Activated CD4-positive, alpha-beta T cell treated with anti-CD3 and anti-CD28 coated beads, Interleukin-2, amount 10 ng/mL, durations not matched to agents 7 days and 5 days (primary cell): ENCODE results near the gene MOCS3. TPM values are rescaled to one million over a fixed set of nuclear protein-coding genes. Genes with fewer than 3 reads are reported as not detected.
"Not testable (repeated sequence)": the region's sequence is repeated elsewhere in the genome, so short reads cannot be mapped to it uniquely, and the experiment has no call there.

Experiments
- CTCF ChIA-PET: fragments of 350-600 bp; sonication (Branson Sonifier 250); formaldehyde crosslinking; loops from one replicate; lab custom pipeline; 2021; ENCODE audit warnings: antibody characterized with exemption; lab: Charles Lee
- POLR2A ChIA-PET: fragments of 350-600 bp; sonication (Branson Sonifier 250); formaldehyde crosslinking; loops from one replicate; lab custom pipeline; 2021; ENCODE audit warnings: antibody characterized with exemption; lab: Charles Lee
- DNase-seq: peaks from one replicate; pipeline ENCODE4 v3.0.0-alpha.2; 2020
- H3K27ac Mint-ChIP-seq: one replicate; pipeline ENCODE4 v1.8.0; 2021; ENCODE audit warnings: mild to moderate bottlenecking, moderate library complexity, mixed read lengths
- H3K27me3 Mint-ChIP-seq: one replicate; pipeline ENCODE4 v1.8.0; 2021; ENCODE audit warnings: mixed read lengths
- H3K36me3 Mint-ChIP-seq: one replicate; pipeline ENCODE4 v1.8.0; 2021; ENCODE audit warnings: low read depth, mixed read lengths
- H3K4me1 Mint-ChIP-seq: one replicate; pipeline ENCODE4 v1.8.0; 2021; ENCODE audit warnings: mixed read lengths
- H3K4me3 Mint-ChIP-seq: one replicate; pipeline ENCODE4 v1.8.0; 2021; ENCODE audit warnings: mild to moderate bottlenecking, moderate library complexity, mixed read lengths
- H3K9me3 Mint-ChIP-seq: one replicate; pipeline ENCODE4 v1.8.0; 2021; ENCODE audit warnings: mixed read lengths
- total RNA-seq, 2 experiments: library from RNA; stranded (reverse); gene quantifications; one replicate each; pipeline ENCODE4 v1.2.3, GENCODE V29; 2021

MOCS3 gene
- total RNA-seq, 2 experiments from 2014 or later = 4.2 to 5.1 TPM

GRCh38 chr20:50975701-50976330 lies 17.2 kb downstream of the MOCS3 start:
- peaks cover 2% of the 10 kb centered on the region for H3K4me1 Mint-ChIP-seq
- no peaks in the 10 kb centered on the region for H3K36me3 Mint-ChIP-seq
- POLR2A ChIA-PET = no interaction called here
- no peak for DNase-seq
- H3K27ac Mint-ChIP-seq = no peak overlapping the region
- CTCF ChIA-PET = interaction anchor here (0.7 kb wide), 1 partner anchor 348 kb away, joined by 3 read pairs; no protein-coding TSS in a partner anchor
- H3K27me3 Mint-ChIP-seq = peaks cover 19% of the 10 kb centered on the region
- no peaks in the 10 kb centered on the region for H3K9me3 Mint-ChIP-seq
- H3K4me3 Mint-ChIP-seq = no peak overlapping the region

- ChIA-PET POLR2A (no interaction called here), CTCF (interaction anchor here (1.1 kb wide), 1 partner anchor 329 kb away, joined by 3 read pairs; no protein-coding TSS in a partner anchor)
- Mint-ChIP-seq H3K9me3 (no peaks in the 10 kb centered on the region), H3K4me1 (peaks cover 4% of the 10 kb centered on the region), H3K4me3 (no peak overlapping the region), H3K27ac (no peak overlapping the region), H3K36me3 (no peaks in the 10 kb centered on the region), H3K27me3 (peaks cover 19% of the 10 kb centered on the region)
- DNase-seq = no peak
These were observed 18.7 kb downstream of the MOCS3 start for GRCh38 chr20:50977066-50978021.

GRCh38 chr20:50978533-50978932 lies 19.9 kb downstream of the MOCS3 start:
- H3K27ac Mint-ChIP-seq, CTCF ChIA-PET, POLR2A ChIA-PET, H3K9me3 Mint-ChIP-seq, H3K4me3 Mint-ChIP-seq, H3K4me1 Mint-ChIP-seq, DNase-seq, H3K36me3 Mint-ChIP-seq: not testable (repeated sequence)
- H3K27me3 Mint-ChIP-seq = peaks cover 27% of the 10 kb centered on the region

DNA sequence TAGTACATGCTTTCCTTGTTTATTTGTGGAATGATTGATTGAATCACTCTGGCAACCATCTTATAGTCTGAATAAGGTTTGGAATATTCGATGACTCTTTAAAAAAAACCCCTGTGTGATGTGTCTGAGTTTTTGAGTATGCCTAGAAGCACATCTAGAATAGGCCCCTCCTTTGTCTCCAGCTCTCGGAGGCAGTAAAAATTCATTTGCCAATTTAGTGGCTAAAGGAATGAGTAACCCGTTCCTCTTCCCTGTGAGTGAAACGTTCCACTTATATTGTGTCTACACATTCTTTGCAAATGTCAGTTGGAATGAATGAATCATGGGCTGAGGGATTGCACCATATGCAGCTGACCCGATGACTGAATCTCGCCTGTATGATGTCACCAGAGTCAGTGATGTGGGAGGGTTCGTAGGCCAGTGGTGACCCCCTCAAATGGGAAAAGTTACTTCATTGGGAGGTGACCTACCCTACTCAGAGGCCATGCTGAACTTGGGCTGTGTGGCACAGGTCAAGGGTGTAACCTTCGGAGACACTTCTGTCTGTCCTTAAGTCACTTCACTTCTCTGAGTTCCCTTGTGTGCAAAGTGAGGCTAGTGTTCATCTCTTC lies 21.6 kb downstream of the MOCS3 start:
- CTCF ChIA-PET = interaction anchor here (0.9 to 2.6 kb wide), 6 partner anchors 10 to 665 kb away, joined by 3 to 10 read pairs (median 3); partner anchors contain the start of genes DPM1 and MOCS3
- no peak for DNase-seq
- no peak overlapping the region for H3K27ac Mint-ChIP-seq
- H3K9me3 Mint-ChIP-seq = no peaks in the 10 kb centered on the region
- no peaks in the 10 kb centered on the region for H3K36me3 Mint-ChIP-seq
- peaks cover 33% of the 10 kb centered on the region for H3K27me3 Mint-ChIP-seq
- peaks cover 4% of the 10 kb centered on the region for H3K4me1 Mint-ChIP-seq
- H3K4me3 Mint-ChIP-seq = no peak overlapping the region
- POLR2A ChIA-PET = interaction anchor here (0.6 kb wide), 1 partner anchor 330 kb away, joined by 3 read pairs; no protein-coding TSS in a partner anchor

GRCh38 chr20:50980851-50981713 lies 22.5 kb downstream of the MOCS3 start:
- Mint-ChIP-seq H3K9me3 (no peaks in the 10 kb centered on the region), H3K4me3 (no peak overlapping the region), H3K36me3 (no peaks in the 10 kb centered on the region), H3K4me1 (peaks cover 4% of the 10 kb centered on the region), H3K27ac (no peak overlapping the region), H3K27me3 (peaks cover 33% of the 10 kb centered on the region)
- POLR2A ChIA-PET = no interaction called here
- CTCF ChIA-PET = interaction anchor here (0.5 to 2.6 kb wide), 18 partner anchors 8 to 665 kb away, joined by 3 to 10 read pairs (median 3); partner anchors contain the start of genes ADNP, BCAS4, DPM1 and MOCS3
- peak; percentile 79 for DNase-seq

DNA sequence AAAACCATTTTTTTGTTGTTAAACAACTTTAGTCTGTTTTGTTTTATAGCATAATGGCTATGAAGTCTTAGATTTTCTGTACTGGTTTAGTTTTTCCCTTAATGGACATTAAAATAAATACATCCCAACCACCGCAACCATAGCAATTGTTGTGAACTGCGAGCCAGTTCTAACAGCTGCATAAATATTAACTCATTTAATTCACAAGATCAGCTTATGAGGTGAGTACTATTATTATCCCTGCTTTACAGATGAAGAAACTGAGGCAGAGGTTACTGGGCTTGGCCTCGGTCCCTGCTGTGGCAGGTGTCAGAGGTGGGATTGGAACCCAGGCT lies 23.1 kb downstream of the MOCS3 start:
- no peak overlapping the region for H3K4me3 Mint-ChIP-seq
- H3K27ac Mint-ChIP-seq = no peak overlapping the region
- POLR2A ChIA-PET = interaction anchor here (0.7 kb wide), 1 partner anchor 403 kb away, joined by 3 read pairs; no protein-coding TSS in a partner anchor
- H3K9me3 Mint-ChIP-seq = no peaks in the 10 kb centered on the region
- CTCF ChIA-PET = interaction anchor here (0.5 to 2.6 kb wide), 17 partner anchors 9 to 343 kb away, joined by 3 to 10 read pairs (median 3); partner anchors contain the start of genes ADNP, BCAS4, DPM1 and MOCS3
- DNase-seq = no peak
- peaks cover 37% of the 10 kb centered on the region for H3K27me3 Mint-ChIP-seq
- no peaks in the 10 kb centered on the region for H3K36me3 Mint-ChIP-seq
- H3K4me1 Mint-ChIP-seq = peaks cover 4% of the 10 kb centered on the region

DNA sequence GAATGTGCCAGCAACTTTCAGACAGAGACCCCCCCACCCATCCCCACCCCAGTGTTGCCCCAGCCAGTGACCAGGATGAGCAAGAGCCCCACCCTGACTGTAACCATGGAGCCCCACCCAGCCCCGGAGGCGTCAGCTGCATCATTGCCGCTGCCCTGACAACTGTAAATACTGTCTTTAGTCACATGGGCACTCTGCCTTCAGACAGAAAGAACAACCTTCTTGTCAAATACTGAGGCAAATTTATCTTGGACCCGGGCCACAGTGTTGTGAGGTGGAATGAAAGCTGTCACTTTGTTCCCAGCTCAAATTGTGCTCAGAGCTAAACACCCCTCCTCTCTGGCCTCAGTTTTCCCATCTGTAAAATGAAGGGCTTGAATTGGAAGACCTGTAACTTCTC lies 23.7 kb downstream of the MOCS3 start:
- peak; percentile 16 for DNase-seq
- H3K9me3 Mint-ChIP-seq = no peaks in the 10 kb centered on the region
- peaks cover 37% of the 10 kb centered on the region for H3K27me3 Mint-ChIP-seq
- H3K4me3 Mint-ChIP-seq = no peak overlapping the region
- H3K27ac Mint-ChIP-seq = no peak overlapping the region
- ChIA-PET POLR2A (interaction anchor here (0.7 kb wide), 1 partner anchor 403 kb away, joined by 3 read pairs; no protein-coding TSS in a partner anchor), CTCF (interaction anchor here (0.7 to 2.6 kb wide), 11 partner anchors 9 to 336 kb away, joined by 3 to 10 read pairs (median 5); partner anchors contain the start of genes DPM1 and MOCS3)
- H3K36me3 Mint-ChIP-seq = no peaks in the 10 kb centered on the region
- H3K4me1 Mint-ChIP-seq = peaks cover 4% of the 10 kb centered on the region

DNA sequence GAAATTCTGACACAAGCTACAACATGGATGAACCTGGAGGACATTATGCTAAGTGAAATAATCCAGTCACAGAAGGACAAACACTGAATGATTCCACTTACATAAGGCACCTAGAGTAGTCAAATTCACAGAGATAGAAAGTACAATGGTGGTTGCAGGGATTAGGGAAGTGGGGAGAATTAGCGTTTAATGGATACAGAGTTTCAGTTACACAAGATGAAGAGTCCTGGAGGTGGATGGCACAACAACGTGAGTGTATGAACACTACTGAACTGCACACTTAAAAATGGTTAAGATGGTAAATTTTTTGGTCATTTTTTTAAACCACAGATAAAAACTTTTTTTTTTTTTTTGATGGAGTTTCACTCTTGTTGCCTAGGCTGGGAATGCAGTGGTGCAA lies 24.7 kb downstream of the MOCS3 start:
- CTCF ChIA-PET = no interaction called here
- DNase-seq = no peak
- no peaks in the 10 kb centered on the region for H3K9me3 Mint-ChIP-seq
- no peaks in the 10 kb centered on the region for H3K36me3 Mint-ChIP-seq
- H3K4me1 Mint-ChIP-seq = peaks cover 4% of the 10 kb centered on the region
- H3K4me3 Mint-ChIP-seq = no peak overlapping the region
- H3K27me3 Mint-ChIP-seq = peaks cover 35% of the 10 kb centered on the region
- H3K27ac Mint-ChIP-seq = no peak overlapping the region
- POLR2A ChIA-PET = no interaction called here

- ChIA-PET CTCF (interaction anchor here (0.6 to 1.8 kb wide), 25 partner anchors 9 to 1128 kb away, joined by 3 to 29 read pairs (median 4); partner anchors contain the start of gene BCAS4), POLR2A (no interaction called here)
- Mint-ChIP-seq H3K4me3 (no peak overlapping the region), H3K27me3 (peaks cover 28% of the 10 kb centered on the region), H3K27ac (no peak overlapping the region), H3K4me1 (no peaks in the 10 kb centered on the region), H3K9me3 (no peaks in the 10 kb centered on the region), H3K36me3 (no peaks in the 10 kb centered on the region)
- DNase-seq = peak; percentile 81
These were observed 29.0 kb downstream of the MOCS3 start for GRCh38 chr20:50987493-50988210.

DNA sequence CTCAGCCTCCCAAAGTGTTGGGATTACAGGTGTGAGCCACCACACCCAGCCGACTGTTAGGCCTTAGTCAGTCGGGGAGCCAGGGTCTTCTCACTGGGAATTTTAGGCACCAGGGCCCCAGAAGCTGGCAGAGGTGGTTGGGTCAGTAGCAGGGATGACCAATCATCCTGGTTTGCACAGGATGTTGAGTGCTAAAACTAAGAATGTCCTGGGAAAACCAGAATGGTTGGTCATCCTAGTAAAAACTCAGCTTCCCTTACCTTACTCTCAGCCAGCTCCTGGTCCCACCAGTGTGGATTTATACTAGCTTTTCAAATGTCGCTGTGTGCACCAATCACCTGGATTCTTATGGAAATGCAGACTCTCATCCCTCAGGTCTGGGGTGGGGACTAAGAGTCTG lies 32.5 kb downstream of the MOCS3 start:
- Mint-ChIP-seq H3K4me3 (no peak overlapping the region), H3K4me1 (peaks cover 4% of the 10 kb centered on the region), H3K36me3 (no peaks in the 10 kb centered on the region), H3K9me3 (no peaks in the 10 kb centered on the region), H3K27ac (no peak overlapping the region), H3K27me3 (peaks cover 15% of the 10 kb centered on the region)
- DNase-seq = no peak
- ChIA-PET CTCF (interaction anchor here (0.6 to 2.7 kb wide), 5 partner anchors 67 to 316 kb away, joined by 3 to 7 read pairs (median 3); no protein-coding TSS in a partner anchor), POLR2A (no interaction called here)

- H3K9me3 Mint-ChIP-seq = no peaks in the 10 kb centered on the region
- CTCF ChIA-PET = interaction anchor here (0.5 to 2.7 kb wide), 8 partner anchors 10 to 850 kb away, joined by 3 to 10 read pairs (median 3); partner anchors contain the start of gene BCAS4
- no peak for DNase-seq
- H3K4me1 Mint-ChIP-seq = peaks cover 4% of the 10 kb centered on the region
- peaks cover 8% of the 10 kb centered on the region for H3K27me3 Mint-ChIP-seq
- no peak overlapping the region for H3K27ac Mint-ChIP-seq
- no peak overlapping the region for H3K4me3 Mint-ChIP-seq
- no peaks in the 10 kb centered on the region for H3K36me3 Mint-ChIP-seq
- POLR2A ChIA-PET = no interaction called here
These were observed 33.7 kb downstream of the MOCS3 start for GRCh38 chr20:50992336-50992732.
